WTC11 (cell line): ENCODE results near the gene AMER2. TPM values are rescaled to one million over a fixed set of nuclear protein-coding genes. Genes with fewer than 3 reads are reported as not detected.

ENCODE experiments used
- ATAC-seq: fragments of 200-7000 bp; cut with Tn5 transposase; 2 replicates; pipeline ENCODE4 v1.10.0; 2021; ENCODE audit warnings: mild to moderate bottlenecking, moderate library complexity
- CTCF ChIA-PET: fragments of 300-600 bp; sonication (Branson Sonifier 250); formaldehyde crosslinking; loops from one replicate; lab custom pipeline; 2021; ENCODE audit warnings: antibody characterized with exemption; lab: Charles Lee
- POLR2A ChIA-PET: fragments of 350-600 bp; sonication (Branson Sonifier 250); formaldehyde crosslinking; loops from one replicate; lab custom pipeline; 2021; ENCODE audit warnings: antibody characterized with exemption; lab: Charles Lee
- DNase-seq: peaks from one replicate; pipeline ENCODE4 v3.0.0; 2021; ENCODE audit warnings: low spot score
- H3K27ac Mint-ChIP-seq: 2 replicates; pipeline ENCODE4 v1.8.0; 2021; ENCODE audit warnings: mixed read lengths
- H3K27me3 Mint-ChIP-seq: 2 replicates; pipeline ENCODE4 v1.8.0; 2021; ENCODE audit warnings: low read depth, mild to moderate bottlenecking, moderate library complexity, mixed read lengths
- H3K36me3 Mint-ChIP-seq: 2 replicates; pipeline ENCODE4 v1.8.0; 2021; ENCODE audit warnings: mixed read lengths
- H3K4me1 Mint-ChIP-seq: 2 replicates; pipeline ENCODE4 v1.8.0; 2022; ENCODE audit warnings: mixed read lengths
- H3K4me3 Mint-ChIP-seq: 2 replicates; pipeline ENCODE4 v1.8.0; 2021; ENCODE audit warnings: mild to moderate bottlenecking, moderate library complexity, mixed read lengths
- H3K9me3 Mint-ChIP-seq: 2 replicates; pipeline ENCODE4 v1.8.0; 2021; ENCODE audit warnings: mixed read lengths
- ATF6 ChIP-seq: sonication (generic); formaldehyde crosslinking; IDR thresholded peaks from 2 replicates; pipeline ENCODE4 v1.8.1; 2023; ENCODE audit warnings: mild to moderate bottlenecking, missing genetic modification reagents
- CREB1 ChIP-seq: sonication (generic); formaldehyde crosslinking; IDR thresholded peaks from 2 replicates; pipeline ENCODE4 v1.8.0; 2023; ENCODE audit warnings: mild to moderate bottlenecking, missing genetic modification reagents
- E2F1 ChIP-seq: sonication (generic); formaldehyde crosslinking; IDR thresholded peaks from 2 replicates; pipeline ENCODE4 v1.8.0; 2022; ENCODE audit warnings: mild to moderate bottlenecking, missing genetic modification reagents
- E2F4 ChIP-seq: sonication (generic); formaldehyde crosslinking; IDR thresholded peaks from 2 replicates; pipeline ENCODE4 v1.8.1; 2022; ENCODE audit warnings: low read depth, mild to moderate bottlenecking, moderate library complexity, missing genetic modification reagents, borderline replicate concordance
- EMX1 ChIP-seq: fragments of 250-450 bp; sonication (Bioruptor Pico); IDR thresholded peaks from 2 replicates; pipeline ENCODE4 v1.8.0; 2021; ENCODE audit warnings: mild to moderate bottlenecking
- FOXK1 ChIP-seq: sonication (generic); formaldehyde crosslinking; IDR thresholded peaks from 2 replicates; pipeline ENCODE4 v1.8.0; 2022; ENCODE audit warnings: mild to moderate bottlenecking, moderate library complexity, missing genetic modification reagents
- FOXP1 ChIP-seq: sonication (generic); formaldehyde crosslinking; IDR thresholded peaks from 2 replicates; pipeline ENCODE4 v1.8.0; 2022; ENCODE audit warnings: missing genetic modification reagents, mild to moderate bottlenecking, moderate library complexity, borderline replicate concordance
- GTF2I ChIP-seq: fragments of 250-450 bp; sonication (Bioruptor Pico); conservative IDR thresholded peaks from 2 replicates; pipeline ENCODE4 v1.4.0; 2021; ENCODE audit warnings: mild to moderate bottlenecking
- NFATC4 ChIP-seq: fragments of 250-450 bp; sonication (Bioruptor Pico); IDR thresholded peaks from 2 replicates; pipeline ENCODE4 v1.9.0; 2021; ENCODE audit warnings: mild to moderate bottlenecking
- NR1H2 ChIP-seq: sonication (generic); formaldehyde crosslinking; IDR thresholded peaks from 2 replicates; pipeline ENCODE4 v1.9.0; 2021; ENCODE audit warnings: mild to moderate bottlenecking, moderate library complexity, missing genetic modification reagents
- NR2C2 ChIP-seq: sonication (generic); formaldehyde crosslinking; IDR thresholded peaks from 2 replicates; pipeline ENCODE4 v1.8.0; 2022; ENCODE audit warnings: mild to moderate bottlenecking, missing genetic modification reagents
- PRDM15 ChIP-seq: sonication (generic); formaldehyde crosslinking; IDR thresholded peaks from 2 replicates; pipeline ENCODE4 v1.8.0; 2022; ENCODE audit warnings: missing genetic modification reagents
- RORB ChIP-seq: fragments of 250-450 bp; sonication (Bioruptor Pico); IDR thresholded peaks from 2 replicates; pipeline ENCODE4 v1.9.0; 2021; ENCODE audit warnings: mild to moderate bottlenecking
- SMAD3 ChIP-seq: sonication (generic); formaldehyde crosslinking; IDR thresholded peaks from 2 replicates; pipeline ENCODE4 v1.8.0; 2022; ENCODE audit warnings: missing genetic modification reagents, mild to moderate bottlenecking, borderline replicate concordance
- SOX15 ChIP-seq: fragments of 250-450 bp; sonication (Bioruptor Pico); IDR thresholded peaks from 2 replicates; pipeline ENCODE4 v1.9.0; 2021; ENCODE audit warnings: mild to moderate bottlenecking
- TEAD1 ChIP-seq: sonication (generic); formaldehyde crosslinking; IDR thresholded peaks from 2 replicates; pipeline ENCODE4 v1.8.0; 2022; ENCODE audit warnings: mild to moderate bottlenecking, missing genetic modification reagents
- ZNF138 ChIP-seq: sonication (generic); formaldehyde crosslinking; conservative IDR thresholded peaks from 2 replicates; pipeline ENCODE4 v1.8.1; 2022; ENCODE audit warnings: mild to moderate bottlenecking, moderate library complexity, missing genetic modification reagents
- ZNF396 ChIP-seq: fragments of 250-450 bp; sonication (Bioruptor Pico); IDR thresholded peaks from 2 replicates; pipeline ENCODE4 v1.8.0; 2021; ENCODE audit warnings: mild to moderate bottlenecking, moderate library complexity, borderline replicate concordance
- ZNF671 ChIP-seq: fragments of 250-450 bp; sonication (Bioruptor Pico); IDR thresholded peaks from 2 replicates; pipeline ENCODE4 v1.8.0; 2021; ENCODE audit warnings: mild to moderate bottlenecking
- total RNA-seq: library from RNA; stranded (reverse); gene quantifications from 3 replicates; pipeline ENCODE4 v1.2.3, GENCODE V29; 2021
- TF ChIP-seq, protein P1 (sequence below): sonication (generic); formaldehyde crosslinking; IDR thresholded peaks from 2 replicates; pipeline ENCODE4 v1.8.0; 2023; ENCODE audit warnings: missing genetic modification reagents
- TF ChIP-seq, protein P2 (sequence below): fragments of 250-450 bp; sonication (Bioruptor Pico); IDR thresholded peaks from 2 replicates; pipeline ENCODE4 v2.1.2; 2022; ENCODE audit warnings: mild to moderate bottlenecking, moderate library complexity
- TF ChIP-seq, protein P3 (sequence below): fragments of 250-450 bp; sonication (Bioruptor Pico); IDR thresholded peaks from 2 replicates; pipeline ENCODE4 v1.9.0; 2021; ENCODE audit warnings: mild to moderate bottlenecking

The AMER2 gene
- total RNA-seq, 1 experiment from 2014 or later = 0.48 TPM

- TF ChIP-seq TEAD1 (CRISPR knock-in tag) = no peak
- no peak for TF ChIP-seq SMAD3
- TF ChIP-seq NFATC4 = no peak
- TF ChIP-seq, protein P1, sequence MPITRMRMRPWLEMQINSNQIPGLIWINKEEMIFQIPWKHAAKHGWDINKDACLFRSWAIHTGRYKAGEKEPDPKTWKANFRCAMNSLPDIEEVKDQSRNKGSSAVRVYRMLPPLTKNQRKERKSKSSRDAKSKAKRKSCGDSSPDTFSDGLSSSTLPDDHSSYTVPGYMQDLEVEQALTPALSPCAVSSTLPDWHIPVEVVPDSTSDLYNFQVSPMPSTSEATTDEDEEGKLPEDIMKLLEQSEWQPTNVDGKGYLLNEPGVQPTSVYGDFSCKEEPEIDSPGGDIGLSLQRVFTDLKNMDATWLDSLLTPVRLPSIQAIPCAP = no peak
- no peak for TF ChIP-seq E2F1 (CRISPR knock-in tag)
- no peak for TF ChIP-seq ZNF671 (CRISPR knock-in tag)
- TF ChIP-seq FOXK1 (CRISPR knock-in tag) = no peak
Observed at GRCh38 chr13:25177012-25177411, 4.9 kb upstream of the AMER2 start (continued).

- no peak overlapping the region for H3K4me3 Mint-ChIP-seq
- no peaks in the 10 kb centered on the region; the same call in 1 of the 2 replicates for H3K9me3 Mint-ChIP-seq
- no peak for ATAC-seq
- POLR2A ChIA-PET = no interaction called here
- peaks cover 61% of the 10 kb centered on the region for H3K27me3 Mint-ChIP-seq
- CTCF ChIA-PET = interaction anchor here (0.8 to 1.2 kb wide), 2 partner anchors 54 to 61 kb away, joined by 3 to 4 read pairs; no protein-coding TSS in a partner anchor
- TF ChIP-seq SOX15 (CRISPR knock-in tag) (no peak), CREB1 (CRISPR knock-in tag) (no peak), EMX1 (no peak), RORB (CRISPR knock-in tag) (no peak)
- DNase-seq = no peak
- H3K27ac Mint-ChIP-seq = no peak overlapping the region
- H3K4me1 Mint-ChIP-seq = peaks cover 31% of the 10 kb centered on the region
- H3K36me3 Mint-ChIP-seq = no peaks in the 10 kb centered on the region
Observed at GRCh38 chr13:25175431-25175830, 3.3 kb upstream of the AMER2 start.

DNA sequence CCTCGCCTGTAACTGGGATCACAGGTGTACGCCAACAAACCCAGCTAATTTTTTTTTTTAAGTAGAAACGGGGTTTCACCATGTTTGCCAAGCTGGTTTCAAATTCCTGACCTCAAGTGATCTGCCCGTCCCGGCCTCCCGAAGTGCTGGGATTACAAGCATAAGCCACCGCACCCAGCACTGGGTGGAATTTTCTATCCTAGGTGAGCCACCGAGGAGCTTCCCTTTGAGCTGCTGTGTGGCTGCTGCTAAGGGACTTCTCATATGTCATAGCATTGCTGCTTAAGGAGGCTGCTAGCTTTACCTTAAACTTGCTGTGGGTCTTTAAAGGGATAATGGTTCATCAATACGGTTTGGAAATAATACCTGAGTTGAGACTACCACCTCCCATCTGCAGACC is 2.9 kb upstream of the AMER2 start:
- Mint-ChIP-seq H3K9me3 (no peaks in the 10 kb centered on the region; the same call in 1 of the 2 replicates), H3K36me3 (no peaks in the 10 kb centered on the region), H3K4me3 (no peak overlapping the region), H3K4me1 (peaks cover 31% of the 10 kb centered on the region), H3K27ac (no peak overlapping the region), H3K27me3 (peaks cover 63% of the 10 kb centered on the region)
- DNase-seq (no peak), ATAC-seq (no peak)
- CTCF ChIA-PET = interaction anchor here (0.8 to 1.2 kb wide), 2 partner anchors 54 to 61 kb away, joined by 3 to 4 read pairs; no protein-coding TSS in a partner anchor
- TF ChIP-seq, protein P2, sequence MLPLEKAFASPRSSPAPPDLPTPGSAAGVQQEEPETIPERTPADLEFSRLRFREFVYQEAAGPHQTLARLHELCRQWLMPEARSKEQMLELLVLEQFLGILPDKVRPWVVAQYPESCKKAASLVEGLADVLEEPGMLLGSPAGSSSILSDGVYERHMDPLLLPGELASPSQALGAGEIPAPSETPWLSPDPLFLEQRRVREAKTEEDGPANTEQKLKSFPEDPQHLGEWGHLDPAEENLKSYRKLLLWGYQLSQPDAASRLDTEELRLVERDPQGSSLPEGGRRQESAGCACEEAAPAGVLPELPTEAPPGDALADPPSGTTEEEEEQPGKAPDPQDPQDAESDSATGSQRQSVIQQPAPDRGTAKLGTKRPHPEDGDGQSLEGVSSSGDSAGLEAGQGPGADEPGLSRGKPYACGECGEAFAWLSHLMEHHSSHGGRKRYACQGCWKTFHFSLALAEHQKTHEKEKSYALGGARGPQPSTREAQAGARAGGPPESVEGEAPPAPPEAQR = no peak
- TF ChIP-seq E2F4 (CRISPR knock-in tag) = no peak
- no peak for TF ChIP-seq ZNF138 (CRISPR knock-in tag)
- TF ChIP-seq ZNF396 = no peak
- no peak for TF ChIP-seq PRDM15 (CRISPR knock-in tag)
- TF ChIP-seq NR1H2 = no peak
- TF ChIP-seq, protein P3, sequence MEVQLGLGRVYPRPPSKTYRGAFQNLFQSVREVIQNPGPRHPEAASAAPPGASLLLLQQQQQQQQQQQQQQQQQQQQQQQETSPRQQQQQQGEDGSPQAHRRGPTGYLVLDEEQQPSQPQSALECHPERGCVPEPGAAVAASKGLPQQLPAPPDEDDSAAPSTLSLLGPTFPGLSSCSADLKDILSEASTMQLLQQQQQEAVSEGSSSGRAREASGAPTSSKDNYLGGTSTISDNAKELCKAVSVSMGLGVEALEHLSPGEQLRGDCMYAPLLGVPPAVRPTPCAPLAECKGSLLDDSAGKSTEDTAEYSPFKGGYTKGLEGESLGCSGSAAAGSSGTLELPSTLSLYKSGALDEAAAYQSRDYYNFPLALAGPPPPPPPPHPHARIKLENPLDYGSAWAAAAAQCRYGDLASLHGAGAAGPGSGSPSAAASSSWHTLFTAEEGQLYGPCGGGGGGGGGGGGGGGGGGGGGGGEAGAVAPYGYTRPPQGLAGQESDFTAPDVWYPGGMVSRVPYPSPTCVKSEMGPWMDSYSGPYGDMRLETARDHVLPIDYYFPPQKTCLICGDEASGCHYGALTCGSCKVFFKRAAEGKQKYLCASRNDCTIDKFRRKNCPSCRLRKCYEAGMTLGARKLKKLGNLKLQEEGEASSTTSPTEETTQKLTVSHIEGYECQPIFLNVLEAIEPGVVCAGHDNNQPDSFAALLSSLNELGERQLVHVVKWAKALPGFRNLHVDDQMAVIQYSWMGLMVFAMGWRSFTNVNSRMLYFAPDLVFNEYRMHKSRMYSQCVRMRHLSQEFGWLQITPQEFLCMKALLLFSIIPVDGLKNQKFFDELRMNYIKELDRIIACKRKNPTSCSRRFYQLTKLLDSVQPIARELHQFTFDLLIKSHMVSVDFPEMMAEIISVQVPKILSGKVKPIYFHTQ (CRISPR knock-in tag) = no peak
- no peak for TF ChIP-seq SMAD3
- TF ChIP-seq NR2C2 (CRISPR knock-in tag) = no peak
- no peak for TF ChIP-seq ATF6
- TF ChIP-seq FOXP1 (CRISPR knock-in tag) = no peak
- TF ChIP-seq GTF2I = no peak
- POLR2A ChIA-PET = no interaction called here
